SK-N-SH treated with all-trans-retinoic acid at 6 μM for 48 hours (cell line): ENCODE data around the gene OPA1.

ENCODE experiments used
- ATAC-seq: fragments of 200-7000 bp; cut with Tn5 transposase; 3 replicates; pipeline ENCODE4 v1.9.1; 2020; ENCODE audit warnings: mild to moderate bottlenecking, moderate library complexity
- ARNTL ChIP-seq: fragments of 450-650 bp; formaldehyde crosslinking; IDR thresholded peaks from 2 replicates; pipeline ENCODE4 v1.5.0; 2020; ENCODE audit warnings: low read depth, mild to moderate bottlenecking, moderate library complexity, borderline replicate concordance
- BACH2 ChIP-seq: fragments of 250-450 bp; sonication (Bioruptor Pico); IDR thresholded peaks from 2 replicates; pipeline ENCODE4 v1.9.0; 2021; ENCODE audit warnings: mild to moderate bottlenecking, borderline replicate concordance
- CREB5 ChIP-seq: fragments of 250-450 bp; sonication (Bioruptor Pico); IDR thresholded peaks from 2 replicates; pipeline ENCODE4 v1.5.1; 2020; ENCODE audit warnings: low read depth, mild to moderate bottlenecking, moderate library complexity
- CSDC2 ChIP-seq: fragments of 250-450 bp; sonication (Bioruptor Pico); IDR thresholded peaks from 2 replicates; pipeline ENCODE4 v1.5.0; 2020; ENCODE audit warnings: mild to moderate bottlenecking, moderate library complexity
- CSRNP3 ChIP-seq: fragments of 250-450 bp; sonication (Bioruptor Pico); IDR thresholded peaks from 2 replicates; pipeline ENCODE4 v1.5.1; 2021; ENCODE audit warnings: mild to moderate bottlenecking, moderate library complexity
- ESRRG ChIP-seq: fragments of 250-450 bp; sonication (Bioruptor Pico); IDR thresholded peaks from 2 replicates; pipeline ENCODE4 v1.6.1; 2021; ENCODE audit warnings: mild to moderate bottlenecking
- GLIS3 ChIP-seq: fragments of 250-450 bp; sonication (Bioruptor Pico); IDR thresholded peaks from 2 replicates; pipeline ENCODE4 v1.5.0; 2020; ENCODE audit warnings: mild to moderate bottlenecking, moderate library complexity
- ISL1 ChIP-seq: fragments of 250-450 bp; sonication (Bioruptor Pico); IDR thresholded peaks from 2 replicates; pipeline ENCODE4 v2.1.2; 2022; ENCODE audit warnings: mild to moderate bottlenecking, moderate library complexity
- PATZ1 ChIP-seq: fragments of 250-450 bp; sonication (Bioruptor Pico); IDR thresholded peaks from 2 replicates; pipeline ENCODE4 v1.8.0; 2020; ENCODE audit warnings: mild to moderate bottlenecking, moderate library complexity, borderline replicate concordance
- POU6F1 ChIP-seq: fragments of 250-450 bp; sonication (Bioruptor Pico); IDR thresholded peaks from 2 replicates; pipeline ENCODE4 v1.8.0; 2021; ENCODE audit warnings: low read depth, mild to moderate bottlenecking, moderate library complexity, borderline replicate concordance
- RARB ChIP-seq: fragments of 250-450 bp; sonication (Bioruptor Pico); IDR thresholded peaks from 2 replicates; pipeline ENCODE4 v1.8.0; 2021; ENCODE audit warnings: mild to moderate bottlenecking, moderate library complexity
- SNAI2 ChIP-seq: fragments of 250-450 bp; sonication (Bioruptor Pico); IDR thresholded peaks from 2 replicates; pipeline ENCODE4 v1.5.0; 2020; ENCODE audit warnings: mild to moderate bottlenecking, moderate library complexity
- TCF4 ChIP-seq: fragments of 250-450 bp; sonication (Bioruptor Pico); IDR thresholded peaks from 2 replicates; pipeline ENCODE4 v1.8.0; 2021; ENCODE audit warnings: mild to moderate bottlenecking, moderate library complexity, borderline replicate concordance
- TOX ChIP-seq: fragments of 250-450 bp; sonication (Bioruptor Pico); IDR thresholded peaks from 2 replicates; pipeline ENCODE4 v1.8.0; 2021; ENCODE audit warnings: mild to moderate bottlenecking, moderate library complexity, borderline replicate concordance
- TSHZ2 ChIP-seq: fragments of 250-450 bp; sonication (Bioruptor Pico); IDR thresholded peaks from 2 replicates; pipeline ENCODE4 v1.5.0; 2020; ENCODE audit warnings: mild to moderate bottlenecking, moderate library complexity
- ZC3H10 ChIP-seq: fragments of 250-450 bp; sonication (Bioruptor Pico); IDR thresholded peaks from 2 replicates; pipeline ENCODE4 v1.5.1; 2021; ENCODE audit warnings: mild to moderate bottlenecking, moderate library complexity
- ZFP3 ChIP-seq: fragments of 250-450 bp; sonication (Bioruptor Pico); IDR thresholded peaks from 2 replicates; pipeline ENCODE4 v1.5.0; 2020; ENCODE audit warnings: mild to moderate bottlenecking, moderate library complexity
- ZFP30 ChIP-seq: fragments of 450-650 bp; formaldehyde crosslinking; IDR thresholded peaks from 2 replicates; pipeline ENCODE4 v1.5.0; 2022; ENCODE audit warnings: mild to moderate bottlenecking, moderate library complexity
- ZNF565 ChIP-seq: fragments of 450-650 bp; formaldehyde crosslinking; conservative IDR thresholded peaks from 2 replicates; pipeline ENCODE4 v1.5.0; 2020; ENCODE audit warnings: low read depth, mild to moderate bottlenecking, moderate library complexity
- ZNF70 ChIP-seq: fragments of 450-650 bp; formaldehyde crosslinking; IDR thresholded peaks from 2 replicates; pipeline ENCODE4 v1.5.0; 2020; ENCODE audit warnings: mild to moderate bottlenecking, moderate library complexity
- ZNF8 ChIP-seq: fragments of 450-650 bp; formaldehyde crosslinking; IDR thresholded peaks from 2 replicates; pipeline ENCODE4 v1.5.0; 2020; ENCODE audit warnings: mild to moderate bottlenecking, moderate library complexity

Gene OPA1

GRCh38 chr3:193656878-193657282, 63.9 kb downstream of the OPA1 start (continued):
- no peak for TF ChIP-seq RARB (CRISPR knock-in tag)
- no peak for TF ChIP-seq ZFP3 (CRISPR knock-in tag)
- TF ChIP-seq PATZ1: no peak
- no peak for TF ChIP-seq ESRRG (CRISPR knock-in tag)
- TF ChIP-seq, all 23 proteins: peak for 0

GRCh38 chr3:193660171-193660570, 67.2 kb downstream of the OPA1 start:
- TF ChIP-seq ARNTL (CRISPR knock-in tag) (no peak), CSRNP3 (CRISPR knock-in tag) (no peak), CSDC2 (CRISPR knock-in tag) (no peak), SNAI2 (CRISPR knock-in tag) (no peak), TCF4 (CRISPR knock-in tag) (no peak), CREB5 (CRISPR knock-in tag) (no peak), ZNF8 (CRISPR knock-in tag) (no peak), GLIS3 (CRISPR knock-in tag) (no peak), ESRRG (CRISPR knock-in tag) (no peak), TOX (no peak), POU6F1 (no peak), RARB (CRISPR knock-in tag) (no peak), BACH2 (CRISPR knock-in tag) (no peak), ZNF70 (CRISPR knock-in tag) (no peak), TSHZ2 (CRISPR knock-in tag) (no peak), ZFP30 (no peak)
- TF ChIP-seq, all 23 proteins: peak for 0
- no peak for ATAC-seq

- TF ChIP-seq ZNF565 (CRISPR knock-in tag) (no peak), ZFP3 (CRISPR knock-in tag) (no peak), ZFP30 (no peak), TOX (no peak), ZC3H10 (CRISPR knock-in tag) (no peak), ISL1 (CRISPR knock-in tag) (no peak), BACH2 (CRISPR knock-in tag) (no peak), ESRRG (CRISPR knock-in tag) (no peak), SNAI2 (CRISPR knock-in tag) (no peak), ARNTL (CRISPR knock-in tag) (no peak), CSDC2 (CRISPR knock-in tag) (no peak)
Observed at GRCh38 chr3:193660698-193661411, 67.8 kb downstream of the OPA1 start.

More at GRCh38 chr3:193660698-193661411, 67.8 kb downstream of the OPA1 start:
- no peak for ATAC-seq
